Lung (tissue), 12 donors: ENCODE results near the gene SNRNP70. TPM values are rescaled to one million over a fixed set of nuclear protein-coding genes. Genes with fewer than 3 reads are reported as not detected.

Experiments used
- ATAC-seq: fragments of 200-7000 bp; cut with Tn5 transposase; one replicate; pipeline ENCODE4 v1.9.1; 2020; ENCODE audit warnings: moderate number of reproducible peaks; ENCODE audit not compliant: insufficient read depth, low FRiP score
- DNase-seq, 3 donors: peaks; one replicate each; pipeline ENCODE4 v3.0.0-alpha.2; 2013 to 2017
- H3K27ac ChIP-seq, 2 donors: one replicate each; pipeline ENCODE4 v1.5.1; 2013; ENCODE audit warnings: mild to moderate bottlenecking in 2 of 2, moderate library complexity in 2 of 2, control low read depth in 1 of 2, inconsistent platforms in 1 of 2, low read depth in 1 of 2, low read length in 1 of 2
- H3K27me3 ChIP-seq, 3 donors: one replicate each; pipeline ENCODE4 v1.5.1; 2013; ENCODE audit warnings: low read length in 2 of 3; ENCODE audit not compliant: control insufficient read depth in 3 of 3, insufficient read depth in 3 of 3
- H3K36me3 ChIP-seq, 4 donors: one replicate each; pipeline ENCODE4 v1.5.1; 2013; ENCODE audit warnings: low read length in 4 of 4, mild to moderate bottlenecking in 1 of 4, moderate library complexity in 1 of 4; ENCODE audit not compliant: control insufficient read depth in 4 of 4, insufficient read depth in 4 of 4
- H3K4me1 ChIP-seq, 5 donors: one replicate each; pipeline ENCODE4 v1.5.1; 2013; ENCODE audit warnings: low read length in 5 of 5, mild to moderate bottlenecking in 2 of 5, moderate library complexity in 1 of 5; ENCODE audit not compliant: control insufficient read depth in 5 of 5, insufficient read depth in 5 of 5
- H3K4me3 ChIP-seq: one replicate; pipeline ENCODE4 v1.5.1; 2013; ENCODE audit warnings: mild to moderate bottlenecking, control low read depth, moderate library complexity
- H3K9ac ChIP-seq, 2 donors: one replicate each; pipeline ENCODE4 v1.5.1; 2013; ENCODE audit warnings: low read length in 2 of 2, control low read depth in 1 of 2; ENCODE audit not compliant: insufficient read depth in 1 of 2
- H3K9me3 ChIP-seq, 4 donors: one replicate each; pipeline ENCODE4 v1.5.1; 2013; ENCODE audit warnings: low read length in 3 of 4, mild to moderate bottlenecking in 1 of 4, moderate library complexity in 1 of 4; ENCODE audit not compliant: control insufficient read depth in 4 of 4, insufficient read depth in 3 of 4
- WGBS, 2 donors: extraction: QIAGEN DNeasy Blood & Tissue Kit; methylation state at CpG; one replicate each; pipeline ENCODE4 v1.1.7; 2013; 5-methylcytosine and 5-hydroxymethylcytosine counted together
- polyA plus RNA-seq, 2 donors: library from polyadenylated mRNA; stranded (reverse); fragments of 200-250 nt; gene quantifications; one replicate each; pipeline ENCODE4 v1.2.1, GENCODE V29; 2013
- total RNA-seq, 2 donors: library from RNA; depleted of rRNA in 1 of 2; stranded (reverse); fragments of >200 nt in 1 of 2; gene quantifications; one replicate each; pipeline ENCODE4 v1.2.1, GENCODE V29; 2014 to 2021
- TF ChIP-seq, protein P1 (sequence below): IDR thresholded peaks from 2 replicates; pipeline ENCODE4 v1.5.1; 2012; ENCODE audit warnings: mild to moderate bottlenecking; ENCODE audit errors: control extremely low read depth, extremely low read depth
- donor health status: control.
- donor health status: control.
- donor health status: Bipolar disorder and iron deficiency.
- donor health status: healthy.
- donor health status: DM: yes; HTN: yes; CAD: no.

SNRNP70 gene
- total and polyA plus RNA-seq, 4 donors, result 143 to 251 (median 180) TPM

DNA sequence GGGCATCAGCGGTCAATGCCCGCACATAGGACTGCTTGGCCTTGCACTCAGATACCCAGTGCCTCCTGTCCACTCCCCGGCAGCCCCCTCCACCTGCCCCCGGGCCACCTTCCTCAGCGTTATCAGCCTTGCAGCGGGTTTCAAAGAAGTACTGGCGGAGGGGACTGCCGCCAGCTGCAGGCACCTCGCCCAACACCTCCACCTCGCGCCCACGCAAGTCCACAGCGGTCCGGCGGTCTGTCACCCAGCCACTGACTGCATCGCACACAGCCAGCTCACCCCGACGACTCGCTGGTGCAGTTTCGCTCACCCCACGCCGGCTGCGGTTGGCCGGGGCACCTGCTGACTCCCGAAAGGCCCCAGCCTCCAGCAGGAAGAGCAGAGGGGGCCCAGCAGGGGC is 23.8 kb upstream of the SNRNP70 start:
- 50 to 73% methylated on average over 25 of the region's 25 CpGs for WGBS, 2 donors
- Histone ChIP-seq H3K4me3 (no peak overlapping the region), H3K4me1 (peaks cover 0 to 24% (median 4%) of the 10 kb centered on the region in 5 donors), H3K36me3 (no peaks in the 10 kb centered on the region), H3K9me3 (no peaks in the 10 kb centered on the region), H3K9ac (no peak overlapping the region), H3K27me3 (peaks cover 0 to 33% (median 25%) of the 10 kb centered on the region in 3 donors), H3K27ac (no peak overlapping the region)
- no peak for ATAC-seq
- DNase-seq, result no peak
- TF ChIP-seq, protein P1, sequence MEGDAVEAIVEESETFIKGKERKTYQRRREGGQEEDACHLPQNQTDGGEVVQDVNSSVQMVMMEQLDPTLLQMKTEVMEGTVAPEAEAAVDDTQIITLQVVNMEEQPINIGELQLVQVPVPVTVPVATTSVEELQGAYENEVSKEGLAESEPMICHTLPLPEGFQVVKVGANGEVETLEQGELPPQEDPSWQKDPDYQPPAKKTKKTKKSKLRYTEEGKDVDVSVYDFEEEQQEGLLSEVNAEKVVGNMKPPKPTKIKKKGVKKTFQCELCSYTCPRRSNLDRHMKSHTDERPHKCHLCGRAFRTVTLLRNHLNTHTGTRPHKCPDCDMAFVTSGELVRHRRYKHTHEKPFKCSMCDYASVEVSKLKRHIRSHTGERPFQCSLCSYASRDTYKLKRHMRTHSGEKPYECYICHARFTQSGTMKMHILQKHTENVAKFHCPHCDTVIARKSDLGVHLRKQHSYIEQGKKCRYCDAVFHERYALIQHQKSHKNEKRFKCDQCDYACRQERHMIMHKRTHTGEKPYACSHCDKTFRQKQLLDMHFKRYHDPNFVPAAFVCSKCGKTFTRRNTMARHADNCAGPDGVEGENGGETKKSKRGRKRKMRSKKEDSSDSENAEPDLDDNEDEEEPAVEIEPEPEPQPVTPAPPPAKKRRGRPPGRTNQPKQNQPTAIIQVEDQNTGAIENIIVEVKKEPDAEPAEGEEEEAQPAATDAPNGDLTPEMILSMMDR, result no peak

- DNase-seq (peak in 1 of 3 donors; percentile 14), ATAC-seq (no peak)
- 48 to 56% methylated on average over 10 of the region's 10 CpGs for WGBS, 2 donors
- Histone ChIP-seq H3K27me3 (peaks cover 0 to 15% (median 10%) of the 10 kb centered on the region in 3 donors), H3K36me3 (no peaks in the 10 kb centered on the region), H3K4me3 (no peak overlapping the region), H3K4me1 (peaks cover 0 to 9% (median 0%) of the 10 kb centered on the region in 5 donors), H3K27ac (peak overlapping the region in 1 of 2 donors; percentile 41), H3K9ac (no peak overlapping the region), H3K9me3 (no peaks in the 10 kb centered on the region)
- TF ChIP-seq, protein P1, result no peak
These were observed 21.1 kb upstream of the SNRNP70 start for GRCh38 chr19:49064029-49064629.

DNA sequence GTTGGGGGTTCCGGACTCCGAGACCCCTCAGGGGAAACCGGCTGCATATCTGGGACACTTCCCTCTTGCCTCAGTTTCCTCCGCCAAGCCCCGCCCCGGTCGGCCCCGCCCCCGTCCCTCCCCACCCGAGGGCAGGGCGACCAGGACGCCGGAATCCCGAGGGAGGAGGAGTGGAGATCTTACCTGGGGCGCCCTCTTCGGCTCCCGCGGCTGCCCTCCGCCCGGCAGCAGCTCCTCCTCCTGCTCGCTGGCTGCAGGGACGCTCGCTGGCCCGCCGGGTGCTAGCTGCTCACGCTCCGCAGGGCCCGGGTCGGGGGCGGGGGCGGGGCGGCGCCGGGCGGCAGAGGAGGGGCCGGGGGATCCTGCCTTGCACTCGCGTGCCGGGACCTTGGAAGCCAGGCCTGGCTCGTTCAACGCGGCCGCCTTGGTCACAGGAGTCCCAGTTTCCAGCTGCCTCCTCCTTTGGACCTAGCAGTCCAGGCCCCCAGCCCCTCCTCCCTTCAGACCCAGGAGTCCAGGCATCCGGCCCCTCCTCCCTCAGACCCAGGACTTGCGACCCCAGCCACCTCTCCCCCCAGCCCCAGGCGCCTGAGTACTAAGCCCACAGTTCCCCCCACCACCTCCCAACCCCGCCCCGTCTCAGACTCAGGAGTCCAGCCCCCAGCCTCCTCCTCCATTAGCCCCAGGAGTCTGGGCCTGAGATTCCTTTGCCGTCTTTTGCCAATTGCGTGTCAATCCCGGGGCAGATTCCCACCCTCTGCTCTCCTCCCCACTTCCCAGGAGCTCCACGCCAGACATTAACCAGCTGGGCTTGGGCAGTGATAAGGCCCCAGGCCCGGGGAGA is 20.3 kb upstream of the SNRNP70 start, which contains the start of gene NTF4:
Gene NTF4 (minus strand): TSS at position 51 of the 844 bp plus-strand sequence. CDS start 2,821 bp downstream, outside the sequence.
- no peak within 1 kb of the TSS for H3K9ac ChIP-seq
- TF ChIP-seq, protein P1, result no peak
- no peaks in the 10 kb centered on the region for H3K9me3 ChIP-seq
- peak within 1 kb of the TSS in 1 of 2 donors; percentile 41 for H3K27ac ChIP-seq
- H3K4me3 ChIP-seq, result no peak within 1 kb of the TSS
- peaks cover 0 to 9% (median 0%) of the 10 kb centered on the region in 5 donors for H3K4me1 ChIP-seq
- DNase-seq (peak; percentile 53 to 74 (median 69)), ATAC-seq (no peak)
- no peaks in the 10 kb centered on the region for H3K36me3 ChIP-seq
- H3K27me3 ChIP-seq, result peaks cover 0 to 20% (median 11%) of the 10 kb centered on the region in 3 donors
- 6 to 7% methylated on average over 24 to 53 of the region's 53 CpGs for WGBS, 2 donors
